IMR-90 (cell line): Measurements from ENCODE around the gene DNAJB8. TPM values are rescaled to one million over a fixed set of nuclear protein-coding genes. Genes with fewer than 3 reads are reported as not detected.

Source experiments
- CHD1 ChIP-seq: IDR thresholded peaks from 2 replicates; pipeline ENCODE4 v1.6.1; 2012; ENCODE audit warnings: low read depth, low read length, improper control_type of control experiment
- MXI1 ChIP-seq: IDR thresholded peaks from 2 replicates; pipeline ENCODE4 v1.6.1; 2012; ENCODE audit warnings: low read depth, mild to moderate bottlenecking, low read length, moderate library complexity, borderline replicate concordance
- RFX5 ChIP-seq: IDR thresholded peaks from 2 replicates; pipeline ENCODE4 v1.8.0; 2012; ENCODE audit warnings: low read depth, mild to moderate bottlenecking, low read length, moderate library complexity
- polyA plus RNA-seq, 3 experiments: library from polyadenylated mRNA; depleted of rRNA; stranded (reverse); fragments of >200 nt; gene quantifications; 2 replicates each; pipeline ENCODE4 v1.2.3, GENCODE V29; 2012; ENCODE audit warnings: low replicate concordance in 1 of 3
- total RNA-seq: library from RNA; depleted of rRNA; stranded (reverse); fragments of >200 nt; gene quantifications from 2 replicates; pipeline ENCODE4 v1.2.3, GENCODE V29; 2012

Gene DNAJB8
- total and polyA plus RNA-seq, 2 of the 4 experiments (the other 2 are of a cell fraction) = not detected

- TF ChIP-seq RFX5 = no peak
- no peak for TF ChIP-seq MXI1
- TF ChIP-seq CHD1 = no peak
Observed at GRCh38 chr3:128484404-128485281, 18.0 kb upstream of the DNAJB8 start (continued).
